Upper lobe of right lung (tissue), 1 donor: ENCODE data around the gene RPL36AL. TPM values are rescaled to one million over a fixed set of nuclear protein-coding genes. Genes with fewer than 3 reads are reported as not detected.
"Not testable (repeated sequence)": the region's sequence is repeated elsewhere in the genome, so short reads cannot be mapped to it uniquely, and the experiment has no call there.

Source experiments
- ATAC-seq: fragments of 200-7000 bp; cut with Tn5 transposase; one replicate; pipeline ENCODE4 v1.9.1; 2020; ENCODE audit warnings: mild to moderate bottlenecking, moderate library complexity
- DNase-seq: peaks from one replicate; pipeline ENCODE4 v3.0.0-alpha.2; 2020
- H3K27ac ChIP-seq: fragments of 200-600 bp; one replicate; pipeline ENCODE4 v1.8.0; 2022
- H3K27me3 ChIP-seq: fragments of 200-600 bp; one replicate; pipeline ENCODE4 v1.8.0; 2022; ENCODE audit warnings: mild to moderate bottlenecking
- H3K36me3 ChIP-seq: fragments of 200-600 bp; one replicate; pipeline ENCODE4 v1.8.0; 2022
- H3K4me1 ChIP-seq: fragments of 200-600 bp; one replicate; pipeline ENCODE4 v1.8.0; 2022
- H3K4me3 ChIP-seq: fragments of 200-600 bp; one replicate; pipeline ENCODE4 v1.8.0; 2022; ENCODE audit warnings: mild to moderate bottlenecking
- H3K9me3 ChIP-seq: fragments of 200-600 bp; one replicate; pipeline ENCODE4 v1.8.0; 2022
- intact Hi-C: fragments of 100-400 bp; cut with DNase I; formaldehyde crosslinking; loops from one replicate; pipeline ENCODE4 v1.11.0; 2022
- long read RNA-seq: library from polyadenylated mRNA; unstranded; transcript quantifications from one replicate; pipeline ENCODE4 v2.0.0, GENCODE V29; 2021
- total RNA-seq: library from RNA; stranded (reverse); fragmentation: NEBNext Ultra II Directional; extraction: Animal tissue kit (Norgen Biotek cat#: 25700); gene quantifications from one replicate; pipeline ENCODE4 v1.2.1, GENCODE V29; 2021
- TF ChIP-seq, protein P1 (sequence below): fragments of 200-600 bp; IDR thresholded peaks from one replicate; pipeline ENCODE4 v1.8.0; 2022; ENCODE audit warnings: antibody characterized with exemption
- donor health status: DM: no; HTN: yes; CAD: no; lungs with severe emphysema.

Gene RPL36AL
- total RNA-seq = 157 TPM
- long read RNA-seq, transcript RPL36AL-201 (2 exons, 746 nt) = major isoform, 66 of 67 reads
- long read RNA-seq, partial matches to known transcripts = 1 of 67 reads
- long read RNA-seq, other reads (novel, unspliced or antisense) = 0 of 67 reads

DNA sequence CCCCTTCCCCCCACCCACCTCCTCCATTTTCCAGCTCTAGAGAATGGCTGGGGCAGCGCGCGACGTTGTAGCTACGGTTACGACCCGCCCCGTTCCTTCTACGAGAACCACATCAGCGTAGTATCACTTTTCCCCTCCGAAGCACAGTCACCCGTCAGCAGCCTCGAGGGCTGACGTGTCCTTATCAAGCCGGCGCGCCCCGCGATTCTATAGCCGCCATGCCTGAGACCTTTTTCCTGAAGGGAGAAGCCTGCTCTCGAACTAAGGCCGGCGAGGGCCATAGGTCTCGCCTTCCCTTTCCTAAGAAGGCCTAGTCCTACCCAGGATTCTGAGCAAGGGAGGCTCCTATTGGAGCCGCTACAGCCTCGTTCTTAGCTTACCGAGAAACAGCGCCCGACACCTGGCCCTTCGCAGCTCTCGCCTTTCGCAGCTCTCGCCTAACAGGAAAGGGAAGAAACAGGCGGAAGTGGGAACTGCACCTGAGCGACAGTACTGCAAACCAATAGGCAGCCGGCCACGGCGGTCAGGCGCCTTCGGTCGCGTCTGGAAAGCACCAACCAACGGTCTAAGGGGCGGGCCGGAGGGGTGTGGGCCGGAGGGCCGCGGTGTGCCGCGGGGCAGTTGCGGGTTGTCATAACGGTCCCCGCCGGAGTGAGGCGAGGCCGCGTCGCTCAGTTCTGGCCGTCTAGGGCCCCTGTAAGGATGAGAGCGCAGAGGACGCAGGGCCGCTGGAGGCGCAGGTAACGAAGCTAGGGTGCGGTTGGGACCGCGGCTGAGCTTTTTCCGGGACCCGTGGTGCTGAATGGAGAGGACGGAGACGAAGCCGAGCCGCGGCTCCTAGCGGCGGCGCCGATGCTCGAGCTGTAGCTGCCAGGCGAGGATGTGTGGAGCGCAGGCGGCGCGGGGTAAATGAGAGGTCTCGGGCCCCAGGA is at the start of gene RPL36AL, which contains the start of gene MGAT2:
Gene RPL36AL (minus strand): TSS at position 445 of the 932 bp plus-strand sequence. CDS start 1,522 bp downstream, outside the sequence.
Gene MGAT2 (plus strand): TSS at position 618 of the 932 bp plus-strand sequence. CDS start 470 bp downstream, outside the sequence.
- H3K4me1 ChIP-seq = peaks cover 30% of the 10 kb centered on the region
- peak within 1 kb of the TSS; percentile 90 for H3K4me3 ChIP-seq
- no peaks in the 10 kb centered on the region for H3K9me3 ChIP-seq
- H3K36me3 ChIP-seq = peaks cover 22% of the 10 kb centered on the region
- TF ChIP-seq, protein P1, sequence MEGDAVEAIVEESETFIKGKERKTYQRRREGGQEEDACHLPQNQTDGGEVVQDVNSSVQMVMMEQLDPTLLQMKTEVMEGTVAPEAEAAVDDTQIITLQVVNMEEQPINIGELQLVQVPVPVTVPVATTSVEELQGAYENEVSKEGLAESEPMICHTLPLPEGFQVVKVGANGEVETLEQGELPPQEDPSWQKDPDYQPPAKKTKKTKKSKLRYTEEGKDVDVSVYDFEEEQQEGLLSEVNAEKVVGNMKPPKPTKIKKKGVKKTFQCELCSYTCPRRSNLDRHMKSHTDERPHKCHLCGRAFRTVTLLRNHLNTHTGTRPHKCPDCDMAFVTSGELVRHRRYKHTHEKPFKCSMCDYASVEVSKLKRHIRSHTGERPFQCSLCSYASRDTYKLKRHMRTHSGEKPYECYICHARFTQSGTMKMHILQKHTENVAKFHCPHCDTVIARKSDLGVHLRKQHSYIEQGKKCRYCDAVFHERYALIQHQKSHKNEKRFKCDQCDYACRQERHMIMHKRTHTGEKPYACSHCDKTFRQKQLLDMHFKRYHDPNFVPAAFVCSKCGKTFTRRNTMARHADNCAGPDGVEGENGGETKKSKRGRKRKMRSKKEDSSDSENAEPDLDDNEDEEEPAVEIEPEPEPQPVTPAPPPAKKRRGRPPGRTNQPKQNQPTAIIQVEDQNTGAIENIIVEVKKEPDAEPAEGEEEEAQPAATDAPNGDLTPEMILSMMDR = no peak
- ATAC-seq = peak; percentile 99
- peak; percentile 99 for DNase-seq
- intact Hi-C loops = no loop called here
- H3K27me3 ChIP-seq = no peaks in the 10 kb centered on the region
- H3K27ac ChIP-seq = peak within 1 kb of the TSS; percentile 93

DNA sequence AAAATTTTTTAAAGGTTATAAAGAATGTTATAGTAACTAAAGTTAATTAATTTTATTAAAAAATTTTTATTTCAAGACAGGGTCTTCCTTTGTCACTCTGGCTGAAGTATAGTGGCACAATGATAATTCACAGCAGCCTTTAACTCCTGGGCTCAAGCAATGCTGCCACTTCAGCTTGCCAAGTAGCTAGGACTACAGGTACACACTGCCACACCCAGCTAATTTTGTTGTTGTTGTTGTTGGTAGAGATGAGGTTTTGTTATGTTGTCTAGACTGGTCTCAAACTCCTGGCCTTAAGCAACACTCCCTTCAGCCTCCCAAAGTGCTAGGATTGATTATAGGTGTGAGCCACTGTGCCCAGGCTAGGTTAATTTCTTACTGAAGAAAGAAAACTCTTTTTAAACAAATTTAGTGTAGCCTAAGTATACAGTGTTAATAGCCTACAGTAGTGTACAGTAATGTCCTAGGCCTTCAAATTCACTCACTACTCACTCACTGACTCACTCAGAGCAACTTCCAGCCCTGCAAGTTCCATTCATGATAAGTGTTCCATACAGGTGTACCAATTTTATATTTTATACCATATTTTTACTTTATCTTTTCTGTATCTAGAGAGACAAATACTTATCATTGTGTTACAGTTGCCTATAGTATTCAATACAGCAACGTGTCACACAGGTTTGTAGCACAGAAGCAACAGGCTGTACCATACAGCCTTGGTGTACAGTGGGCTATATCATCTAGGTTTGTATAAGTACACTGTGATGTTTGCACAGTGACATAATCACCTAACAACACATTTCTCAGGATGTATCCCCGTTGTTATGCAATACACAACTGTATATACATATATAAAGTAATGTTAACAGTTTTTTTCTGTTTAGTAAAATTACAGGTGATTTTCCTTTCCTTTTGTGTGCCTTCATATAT is 39.4 kb upstream of the RPL36AL start:
- no peaks in the 10 kb centered on the region for H3K9me3 ChIP-seq
- H3K4me1 ChIP-seq = no peaks in the 10 kb centered on the region
- ATAC-seq (no peak), DNase-seq (no peak)
- H3K27ac ChIP-seq = no peak overlapping the region
- H3K4me3 ChIP-seq = no peak overlapping the region
- H3K36me3 ChIP-seq = no peaks in the 10 kb centered on the region
- H3K27me3 ChIP-seq = no peaks in the 10 kb centered on the region
- intact Hi-C loops = no loop called here
- TF ChIP-seq, protein P1 = no peak

DNA sequence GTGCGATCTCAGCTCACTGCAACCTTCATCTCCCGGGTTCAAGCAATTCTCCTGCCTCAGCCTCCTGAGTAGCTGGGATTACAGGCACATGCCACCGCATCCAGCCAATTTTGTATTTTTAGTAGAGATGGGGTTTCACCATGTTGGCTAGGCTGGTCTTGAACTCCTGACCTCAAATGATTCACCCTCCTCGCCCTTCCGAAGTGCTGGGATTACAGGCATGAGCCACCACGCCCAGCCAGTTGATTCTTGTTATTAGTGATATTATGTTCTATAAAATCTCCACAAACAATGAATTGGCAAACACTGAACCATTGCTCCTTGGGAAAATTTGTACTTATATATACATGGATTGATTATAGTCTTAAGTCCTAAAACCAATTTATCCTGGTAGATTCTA is 37.1 kb upstream of the RPL36AL start:
- intact Hi-C loops, ATAC-seq, DNase-seq, H3K36me3 ChIP-seq, H3K4me3 ChIP-seq, H3K4me1 ChIP-seq, H3K9me3 ChIP-seq, H3K27me3 ChIP-seq, H3K27ac ChIP-seq: not testable (repeated sequence)

DNA sequence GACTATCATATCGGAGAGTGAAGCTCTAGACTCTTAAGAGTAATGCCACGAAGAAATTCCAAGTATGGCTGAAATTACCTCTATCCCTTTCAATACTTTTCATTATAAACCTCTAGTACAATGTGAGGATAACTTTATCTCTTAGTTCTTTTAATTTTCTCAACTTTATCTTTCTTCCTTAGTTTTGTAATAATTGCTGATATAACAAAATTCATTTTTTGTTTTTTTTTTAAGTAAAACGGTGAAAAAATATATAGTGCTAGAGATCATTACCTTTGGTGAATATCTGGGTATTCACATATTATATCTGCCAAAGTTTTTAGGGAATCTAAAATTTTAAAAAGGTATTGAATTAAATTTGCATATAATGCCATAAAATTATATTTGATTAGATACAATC is 34.1 kb upstream of the RPL36AL start:
- intact Hi-C loops = no loop called here
- no peak overlapping the region for H3K4me3 ChIP-seq
- no peak for ATAC-seq
- no peak overlapping the region for H3K27ac ChIP-seq
- no peaks in the 10 kb centered on the region for H3K27me3 ChIP-seq
- no peak for DNase-seq
- H3K4me1 ChIP-seq = no peaks in the 10 kb centered on the region
- TF ChIP-seq, protein P1 = no peak
- no peaks in the 10 kb centered on the region for H3K36me3 ChIP-seq
- H3K9me3 ChIP-seq = no peaks in the 10 kb centered on the region

DNA sequence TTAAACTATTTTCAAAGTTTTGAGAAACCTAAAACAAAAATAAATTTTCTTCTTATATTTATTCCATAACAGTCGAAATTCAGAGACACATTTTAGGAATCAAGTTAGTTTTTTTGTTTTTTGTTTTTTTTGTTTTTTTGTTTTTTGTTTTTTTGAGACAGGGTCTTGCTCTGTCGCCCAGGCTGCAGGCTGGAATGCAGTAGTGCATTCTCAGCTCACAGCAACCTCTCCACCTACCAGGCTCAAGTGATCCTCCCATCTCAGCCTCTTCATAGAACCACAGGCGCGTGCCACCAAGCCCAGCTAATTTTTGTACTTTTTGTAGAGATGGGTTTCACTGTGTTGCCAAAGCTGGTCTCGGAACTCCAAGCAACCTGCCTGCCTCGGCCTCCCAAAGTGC is 33.1 kb upstream of the RPL36AL start:
- Histone ChIP-seq H3K36me3 (no peaks in the 10 kb centered on the region), H3K9me3 (no peaks in the 10 kb centered on the region), H3K27me3 (no peaks in the 10 kb centered on the region), H3K4me1 (no peaks in the 10 kb centered on the region), H3K27ac (no peak overlapping the region), H3K4me3 (no peak overlapping the region)
- intact Hi-C loops = no loop called here
- TF ChIP-seq, protein P1 = no peak
- ATAC-seq = no peak
- DNase-seq = no peak
